ENCODE measurements around the gene VASN.
"Not testable (repeated sequence)": the region's sequence is repeated elsewhere in the genome, so short reads cannot be mapped to it uniquely, and the experiment has no call there.

The VASN gene

GRCh38 chr16:4332083-4332482, 39.6 kb upstream of the VASN start:
- Histone ChIP-seq H3K4me3 (replicated peaks; ENCODE audit: low read depth, low read length) (no peak overlapping the region), H3K27me3 (replicated peaks; ENCODE audit: control insufficient read depth, insufficient read depth, low read length) (no peaks in the 10 kb centered on the region), H3K36me3 (ENCODE audit: control insufficient read depth, insufficient read depth, low read length) (no peaks in the 10 kb centered on the region)
- TF ChIP-seq CTCF (IDR thresholded peaks at IDR 0.05; ENCODE audit: insufficient read depth, low read length, poor library complexity, severe bottlenecking): no peak
- DNase-seq (ENCODE audit: extremely low read depth, insufficient read length): no peak

- no peak overlapping the region for H3K4me3 ChIP-seq (replicated peaks; ENCODE audit: low read depth, low read length)
- DNase-seq (ENCODE audit: extremely low read depth, insufficient read length): no peak
- H3K36me3 ChIP-seq (ENCODE audit: control insufficient read depth, insufficient read depth, low read length): no peaks in the 10 kb centered on the region
- no peaks in the 10 kb centered on the region for H3K27me3 ChIP-seq (replicated peaks; ENCODE audit: control insufficient read depth, insufficient read depth, low read length)
- TF ChIP-seq CTCF (IDR thresholded peaks at IDR 0.05; ENCODE audit: insufficient read depth, low read length, poor library complexity, severe bottlenecking): no peak
Measured at GRCh38 chr16:4332623-4333307, 38.9 kb upstream of the VASN start.

- no peak overlapping the region for H3K4me3 ChIP-seq (replicated peaks; ENCODE audit: low read depth, low read length)
- H3K36me3 ChIP-seq (ENCODE audit: control insufficient read depth, insufficient read depth, low read length): no peaks in the 10 kb centered on the region
- no peaks in the 10 kb centered on the region for H3K27me3 ChIP-seq (replicated peaks; ENCODE audit: control insufficient read depth, insufficient read depth, low read length)
- no peak for TF ChIP-seq CTCF (IDR thresholded peaks at IDR 0.05; ENCODE audit: insufficient read depth, low read length, poor library complexity, severe bottlenecking)
- no peak for DNase-seq (ENCODE audit: extremely low read depth, insufficient read length)
Measured at GRCh38 chr16:4333308-4333638, 38.4 kb upstream of the VASN start.

GRCh38 chr16:4333714-4334113, 37.9 kb upstream of the VASN start:
- H3K4me3 ChIP-seq (replicated peaks; ENCODE audit: low read depth, low read length); DNase-seq (ENCODE audit: extremely low read depth, insufficient read length); H3K27me3 ChIP-seq (replicated peaks; ENCODE audit: control insufficient read depth, insufficient read depth, low read length); H3K36me3 ChIP-seq (ENCODE audit: control insufficient read depth, insufficient read depth, low read length): not testable (repeated sequence)

GRCh38 chr16:4334724-4335495, 36.7 kb upstream of the VASN start:
- DNase-seq (ENCODE audit: extremely low read depth, insufficient read length): no peak
- H3K36me3 ChIP-seq (ENCODE audit: control insufficient read depth, insufficient read depth, low read length): peaks cover 7% of the 10 kb centered on the region
- no peaks in the 10 kb centered on the region for H3K27me3 ChIP-seq (replicated peaks; ENCODE audit: control insufficient read depth, insufficient read depth, low read length)
- TF ChIP-seq CTCF (IDR thresholded peaks at IDR 0.05; ENCODE audit: insufficient read depth, low read length, poor library complexity, severe bottlenecking): no peak
- H3K4me3 ChIP-seq (replicated peaks; ENCODE audit: low read depth, low read length): no peak overlapping the region

- Histone ChIP-seq H3K36me3 (ENCODE audit: control insufficient read depth, insufficient read depth, low read length) (peaks cover 16% of the 10 kb centered on the region), H3K27me3 (replicated peaks; ENCODE audit: control insufficient read depth, insufficient read depth, low read length) (no peaks in the 10 kb centered on the region), H3K4me3 (replicated peaks; ENCODE audit: low read depth, low read length) (no peak overlapping the region)
- no peak for DNase-seq (ENCODE audit: extremely low read depth, insufficient read length)
- TF ChIP-seq CTCF (IDR thresholded peaks at IDR 0.05; ENCODE audit: insufficient read depth, low read length, poor library complexity, severe bottlenecking): no peak
Measured at GRCh38 chr16:4336701-4337539, 34.7 kb upstream of the VASN start.

All from GM06990 (cell line).